HG03442 (cell line): Measurements from ENCODE around the gene IQUB.
A peak's percentile ranks its signal among the peaks of the same experiment; 100 is the strongest.
"Not testable (repeated sequence)": the region's sequence is repeated elsewhere in the genome, so short reads cannot be mapped to it uniquely, and the experiment has no call there.

Experiments used
- ATAC-seq: cut with Tn5 transposase; IDR thresholded peaks from one replicate; pipeline ENCODE4 v1.9.1; 2021; ENCODE audit warnings: mild to moderate bottlenecking, moderate library complexity; ENCODE audit not compliant: unreplicated experiment

IQUB gene

GRCh38 chr7:123534383-123535260 is at the start of gene IQUB:
IQUB (minus strand) TSS chr7:123534595; CDS start chr7:123512340, 22,255 bp downstream.
- ATAC-seq = peak; percentile 79

GRCh38 chr7:123583821-123584220 is 49.4 kb upstream of the IQUB start:
- ATAC-seq = no peak

- no peak for ATAC-seq
These were observed 46.7 kb upstream of the IQUB start for GRCh38 chr7:123581162-123581459.

- ATAC-seq = peak; percentile 90
These were observed 46.2 kb upstream of the IQUB start for GRCh38 chr7:123580406-123581161.

- ATAC-seq = no peak
These were observed 45.0 kb upstream of the IQUB start for GRCh38 chr7:123579416-123579815.

- no peak for ATAC-seq
These were observed 39.6 kb upstream of the IQUB start for GRCh38 chr7:123573896-123574467.

GRCh38 chr7:123573341-123573740 is 38.9 kb upstream of the IQUB start:
- no peak for ATAC-seq

- ATAC-seq = no peak
These were observed 37.3 kb upstream of the IQUB start for GRCh38 chr7:123571684-123572083.

- no peak for ATAC-seq
These were observed 36.8 kb upstream of the IQUB start for GRCh38 chr7:123571187-123571586.

GRCh38 chr7:123570390-123571182 is 36.2 kb upstream of the IQUB start:
- ATAC-seq = peak; percentile 50

- ATAC-seq = no peak
These were observed 35.1 kb upstream of the IQUB start for GRCh38 chr7:123569352-123570010.

GRCh38 chr7:123562121-123562520 is 27.7 kb upstream of the IQUB start:
- ATAC-seq = no peak

- ATAC-seq = no peak
These were observed 24.0 kb upstream of the IQUB start for GRCh38 chr7:123558289-123558874.

- ATAC-seq = peak; percentile 97
These were observed 23.2 kb upstream of the IQUB start, which contains the start of gene NDUFA5 for GRCh38 chr7:123557398-123558288. NDUFA5 (minus strand) TSS chr7:123557818; CDS start chr7:123557795, 23 bp downstream.

GRCh38 chr7:123557016-123557397 is 22.6 kb upstream of the IQUB start:
- ATAC-seq = no peak

GRCh38 chr7:123555484-123555883 is 21.1 kb upstream of the IQUB start:
- ATAC-seq = no peak

GRCh38 chr7:123553159-123553558 is 18.8 kb upstream of the IQUB start:
- ATAC-seq = no peak

- ATAC-seq = no peak
These were observed 18.2 kb upstream of the IQUB start for GRCh38 chr7:123552641-123553040.

- not testable (repeated sequence) for ATAC-seq
These were observed 17.7 kb upstream of the IQUB start for GRCh38 chr7:123552134-123552533.
